Measurements from ENCODE around the gene SLC51B.
"Not testable (repeated sequence)": the region's sequence is repeated elsewhere in the genome, so short reads cannot be mapped to it uniquely, and the experiment has no call there.

Gene SLC51B

GRCh38 chr15:65041787-65042186, 3.4 kb upstream of the SLC51B start:
- DNase-seq (ENCODE audit: low read depth, low spot score): no peak
- no peaks in the 10 kb centered on the region for H3K27me3 ChIP-seq (ENCODE audit: insufficient read depth, insufficient read length)
- no peak overlapping the region for H3K4me3 ChIP-seq (ENCODE audit: insufficient read length, low read depth)
- no peak overlapping the region for H3K9ac ChIP-seq (ENCODE audit: insufficient read length, low read depth)
- no peak for TF ChIP-seq YY1 (IDR thresholded peaks at IDR 0.05; ENCODE audit: insufficient read depth, insufficient read length)
- TF ChIP-seq ZNF274 (IDR thresholded peaks at IDR 0.05; ENCODE audit: low read depth, low read length): no peak
- no peak for TF ChIP-seq SUZ12 (IDR thresholded peaks at IDR 0.05; ENCODE audit: extremely low read depth, insufficient read depth, insufficient read length)
- H3K36me3 ChIP-seq (ENCODE audit: insufficient read depth, insufficient read length, low read length): no peaks in the 10 kb centered on the region
- no peaks in the 10 kb centered on the region for H3K9me3 ChIP-seq (ENCODE audit: insufficient read depth, low read length)
- no peaks in the 10 kb centered on the region for H3K4me1 ChIP-seq (ENCODE audit: insufficient read depth, insufficient read length)

- no peaks in the 10 kb centered on the region for H3K36me3 ChIP-seq (ENCODE audit: insufficient read depth, insufficient read length, low read length)
- TF ChIP-seq ZNF274 (IDR thresholded peaks at IDR 0.05; ENCODE audit: low read depth, low read length): no peak
- TF ChIP-seq YY1 (IDR thresholded peaks at IDR 0.05; ENCODE audit: insufficient read depth, insufficient read length): no peak
- TF ChIP-seq SUZ12 (IDR thresholded peaks at IDR 0.05; ENCODE audit: extremely low read depth, insufficient read depth, insufficient read length): no peak
- H3K27me3 ChIP-seq (ENCODE audit: insufficient read depth, insufficient read length): no peaks in the 10 kb centered on the region
- H3K9me3 ChIP-seq (ENCODE audit: insufficient read depth, low read length): no peaks in the 10 kb centered on the region
- H3K9ac ChIP-seq (ENCODE audit: insufficient read length, low read depth): no peak overlapping the region
- no peaks in the 10 kb centered on the region for H3K4me1 ChIP-seq (ENCODE audit: insufficient read depth, insufficient read length)
- no peak overlapping the region for H3K4me3 ChIP-seq (ENCODE audit: insufficient read length, low read depth)
- DNase-seq (ENCODE audit: low read depth, low spot score): no peak
These were observed 2.3 kb upstream of the SLC51B start for GRCh38 chr15:65042776-65043327.

GRCh38 chr15:65044218-65044617, 969 bp upstream of the SLC51B start:
- not testable (repeated sequence) for H3K4me1 ChIP-seq (ENCODE audit: insufficient read depth, insufficient read length); H3K9me3 ChIP-seq (ENCODE audit: insufficient read depth, low read length); DNase-seq (ENCODE audit: low read depth, low spot score); H3K4me3 ChIP-seq (ENCODE audit: insufficient read length, low read depth); H3K27me3 ChIP-seq (ENCODE audit: insufficient read depth, insufficient read length); H3K36me3 ChIP-seq (ENCODE audit: insufficient read depth, insufficient read length, low read length); H3K9ac ChIP-seq (ENCODE audit: insufficient read length, low read depth)

- H3K36me3 ChIP-seq (ENCODE audit: insufficient read depth, insufficient read length, low read length): peaks cover 26% of the 10 kb centered on the region
- TF ChIP-seq YY1 (IDR thresholded peaks at IDR 0.05; ENCODE audit: insufficient read depth, insufficient read length): no peak
- TF ChIP-seq ZNF274 (IDR thresholded peaks at IDR 0.05; ENCODE audit: low read depth, low read length): no peak
- no peak for TF ChIP-seq SUZ12 (IDR thresholded peaks at IDR 0.05; ENCODE audit: extremely low read depth, insufficient read depth, insufficient read length)
These were observed 3.1 kb downstream of the SLC51B start for GRCh38 chr15:65048241-65048640.

DNA sequence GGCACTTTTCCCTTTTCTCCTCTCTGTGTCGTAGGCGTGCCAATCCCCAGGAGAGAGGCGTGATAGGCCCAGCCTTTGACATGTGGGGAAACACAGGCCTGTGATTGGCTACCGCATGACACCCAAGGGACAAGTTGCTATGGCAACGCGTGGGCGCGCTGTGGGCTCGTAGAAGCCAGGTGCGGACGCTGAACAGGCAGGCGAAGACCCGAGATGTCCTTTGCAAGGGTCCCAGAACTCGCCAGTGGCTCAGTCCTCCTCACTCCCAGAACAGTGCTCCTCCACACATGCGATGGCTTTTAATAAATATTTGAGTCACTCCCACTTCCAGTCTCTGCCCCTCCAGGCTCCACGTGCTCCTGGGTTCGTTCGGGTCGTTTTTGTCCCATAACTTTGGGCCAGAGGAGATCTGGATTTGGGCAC, 4.2 kb downstream of the SLC51B start:
- Histone ChIP-seq H3K27me3 (ENCODE audit: insufficient read depth, insufficient read length) (no peaks in the 10 kb centered on the region), H3K36me3 (ENCODE audit: insufficient read depth, insufficient read length, low read length) (peaks cover 38% of the 10 kb centered on the region), H3K9ac (ENCODE audit: insufficient read length, low read depth) (no peak overlapping the region), H3K9me3 (ENCODE audit: insufficient read depth, low read length) (no peaks in the 10 kb centered on the region), H3K4me3 (ENCODE audit: insufficient read length, low read depth) (no peak overlapping the region), H3K4me1 (ENCODE audit: insufficient read depth, insufficient read length) (no peaks in the 10 kb centered on the region)
- no peak for DNase-seq (ENCODE audit: low read depth, low spot score)
- TF ChIP-seq YY1 (IDR thresholded peaks at IDR 0.05; ENCODE audit: insufficient read depth, insufficient read length) (no peak), ZNF274 (IDR thresholded peaks at IDR 0.05; ENCODE audit: low read depth, low read length) (no peak)

More at GRCh38 chr15:65048241-65048640, 3.1 kb downstream of the SLC51B start:
- Histone ChIP-seq H3K4me3 (ENCODE audit: insufficient read length, low read depth) (no peak overlapping the region), H3K4me1 (ENCODE audit: insufficient read depth, insufficient read length) (no peaks in the 10 kb centered on the region), H3K27me3 (ENCODE audit: insufficient read depth, insufficient read length) (no peaks in the 10 kb centered on the region), H3K9ac (ENCODE audit: insufficient read length, low read depth) (no peak overlapping the region), H3K9me3 (ENCODE audit: insufficient read depth, low read length) (no peaks in the 10 kb centered on the region)
- no peak for DNase-seq (ENCODE audit: low read depth, low spot score)

DNA sequence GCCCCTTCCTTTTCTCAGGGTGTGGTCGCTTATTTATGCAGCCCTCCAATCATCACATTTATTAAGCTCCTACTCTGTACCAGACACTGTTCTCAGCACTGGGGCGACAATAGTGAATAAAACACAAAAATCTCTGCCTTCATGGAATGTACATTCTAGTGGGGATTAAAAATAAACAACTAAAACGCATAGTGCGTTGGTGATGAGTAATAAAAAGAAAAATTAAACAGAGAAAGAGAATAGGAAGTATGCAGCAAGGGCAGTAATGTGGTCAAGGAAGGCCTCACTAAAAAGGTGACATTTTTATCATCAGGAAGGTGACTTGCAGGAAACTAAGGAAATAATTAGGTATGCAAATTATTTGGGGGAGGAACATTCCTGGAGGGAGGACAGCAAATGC, 5.1 kb downstream of the SLC51B start:
- Histone ChIP-seq H3K9ac (ENCODE audit: insufficient read length, low read depth) (no peak overlapping the region), H3K9me3 (ENCODE audit: insufficient read depth, low read length) (no peaks in the 10 kb centered on the region), H3K4me1 (ENCODE audit: insufficient read depth, insufficient read length) (no peaks in the 10 kb centered on the region), H3K4me3 (ENCODE audit: insufficient read length, low read depth) (no peak overlapping the region), H3K36me3 (ENCODE audit: insufficient read depth, insufficient read length, low read length) (peaks cover 46% of the 10 kb centered on the region), H3K27me3 (ENCODE audit: insufficient read depth, insufficient read length) (no peaks in the 10 kb centered on the region)
- DNase-seq (ENCODE audit: low read depth, low spot score): no peak
- TF ChIP-seq ZNF274 (IDR thresholded peaks at IDR 0.05; ENCODE audit: low read depth, low read length): no peak

DNA sequence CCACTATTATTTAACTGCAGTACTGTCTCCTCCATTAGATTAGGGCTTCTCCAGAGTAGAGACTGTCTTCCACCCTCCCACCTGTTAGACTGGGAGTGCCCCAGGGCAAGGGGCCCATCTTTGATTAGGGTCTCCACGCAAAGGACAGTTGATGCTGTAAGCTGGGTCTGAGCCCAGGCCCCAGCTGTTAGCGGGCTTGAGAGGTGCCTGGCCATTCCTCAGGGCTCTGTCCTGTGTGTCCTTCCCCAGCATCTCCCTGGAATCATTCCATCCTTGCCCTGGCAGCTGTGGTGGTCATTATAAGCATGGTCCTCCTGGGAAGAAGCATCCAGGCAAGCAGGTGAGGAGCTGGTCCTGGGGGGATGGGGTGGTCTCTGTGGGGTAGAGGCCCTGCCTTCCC, 6.1 kb downstream of the SLC51B start:
- Histone ChIP-seq H3K9ac (ENCODE audit: insufficient read length, low read depth) (no peak overlapping the region), H3K4me1 (ENCODE audit: insufficient read depth, insufficient read length) (no peaks in the 10 kb centered on the region), H3K9me3 (ENCODE audit: insufficient read depth, low read length) (no peaks in the 10 kb centered on the region), H3K4me3 (ENCODE audit: insufficient read length, low read depth) (no peak overlapping the region), H3K36me3 (ENCODE audit: insufficient read depth, insufficient read length, low read length) (peaks cover 56% of the 10 kb centered on the region), H3K27me3 (ENCODE audit: insufficient read depth, insufficient read length) (no peaks in the 10 kb centered on the region)
- no peak for DNase-seq (ENCODE audit: low read depth, low spot score)
- TF ChIP-seq SUZ12 (IDR thresholded peaks at IDR 0.05; ENCODE audit: extremely low read depth, insufficient read depth, insufficient read length) (no peak), YY1 (IDR thresholded peaks at IDR 0.05; ENCODE audit: insufficient read depth, insufficient read length) (no peak), ZNF274 (IDR thresholded peaks at IDR 0.05; ENCODE audit: low read depth, low read length) (no peak)

DNA sequence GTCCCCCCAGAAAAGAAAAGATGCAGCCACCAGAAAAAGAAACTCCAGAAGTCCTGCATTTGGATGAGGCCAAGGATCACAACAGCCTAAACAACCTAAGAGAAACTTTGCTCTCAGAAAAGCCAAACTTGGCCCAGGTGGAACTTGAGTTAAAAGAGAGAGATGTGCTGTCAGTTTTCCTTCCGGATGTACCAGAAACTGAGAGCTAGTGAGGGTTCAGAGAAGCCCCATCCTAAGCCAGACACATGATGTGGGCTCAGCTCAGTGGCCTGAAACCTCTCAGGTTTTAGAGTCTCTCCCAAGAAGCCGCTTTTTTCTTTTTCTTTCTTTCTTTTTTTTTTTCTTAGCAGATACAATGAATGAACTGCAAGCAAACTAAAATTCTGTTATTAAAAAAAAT, 7.8 kb downstream of the SLC51B start:
- no peak overlapping the region for H3K9ac ChIP-seq (ENCODE audit: insufficient read length, low read depth)
- H3K36me3 ChIP-seq (ENCODE audit: insufficient read depth, insufficient read length, low read length): peaks cover 73% of the 10 kb centered on the region

More for the DNA sequence above, 7.8 kb downstream of the SLC51B start:
- Histone ChIP-seq H3K27me3 (ENCODE audit: insufficient read depth, insufficient read length) (no peaks in the 10 kb centered on the region), H3K9me3 (ENCODE audit: insufficient read depth, low read length) (no peaks in the 10 kb centered on the region), H3K4me1 (ENCODE audit: insufficient read depth, insufficient read length) (no peaks in the 10 kb centered on the region), H3K4me3 (ENCODE audit: insufficient read length, low read depth) (no peak overlapping the region)
- no peak for DNase-seq (ENCODE audit: low read depth, low spot score)
- TF ChIP-seq YY1 (IDR thresholded peaks at IDR 0.05; ENCODE audit: insufficient read depth, insufficient read length) (no peak), SUZ12 (IDR thresholded peaks at IDR 0.05; ENCODE audit: extremely low read depth, insufficient read depth, insufficient read length) (no peak), ZNF274 (IDR thresholded peaks at IDR 0.05; ENCODE audit: low read depth, low read length) (no peak)
